K562 (cell line): ENCODE measurements around the gene KARS1. TPM values are rescaled to one million over a fixed set of nuclear protein-coding genes. Genes with fewer than 3 reads are reported as not detected.
A peak's percentile ranks its signal among the peaks of the same experiment; 100 is the strongest.

Experiments
- CHD1 ChIP-seq: fragments of 200-600 bp; sonication (generic); IDR thresholded peaks from one replicate; pipeline ENCODE4 v1.6.1; 2012; ENCODE audit warnings: mild to moderate bottlenecking, moderate library complexity, low read length, inconsistent platforms
- CLOCK ChIP-seq: fragments of 250-450 bp; sonication (Bioruptor Pico); IDR thresholded peaks from 2 replicates; pipeline ENCODE4 v1.4.0; 2020; ENCODE audit warnings: mild to moderate bottlenecking, moderate library complexity, borderline replicate concordance
- EP400 ChIP-seq: fragments of 450-650 bp; IDR thresholded peaks from 2 replicates; pipeline ENCODE4 v1.6.1; 2017; ENCODE audit warnings: antibody characterized with exemption, mild to moderate bottlenecking, moderate library complexity
- FOXM1 ChIP-seq, 2 experiments: fragments of 450-650 bp in 1 of 2; sonication (generic) in 1 of 2; formaldehyde crosslinking in 1 of 2; IDR thresholded peaks; 2 replicates each; pipeline versions ENCODE4 v1.6.1 to v1.9.0; 2017 to 2022; ENCODE audit warnings: low read depth in 2 of 2, mild to moderate bottlenecking in 2 of 2, missing genetic modification reagents in 1 of 2, moderate library complexity in 1 of 2
- FOXO4 ChIP-seq: fragments of 450-650 bp; formaldehyde crosslinking; IDR thresholded peaks from 2 replicates; pipeline ENCODE4 v1.4.0; 2020; ENCODE audit warnings: mild to moderate bottlenecking, moderate library complexity
- HBP1 ChIP-seq: fragments of 450-650 bp; formaldehyde crosslinking; IDR thresholded peaks from 2 replicates; pipeline ENCODE4 v1.4.0; 2022; ENCODE audit warnings: missing genetic modification characterization
- KAT7 ChIP-seq: sonication (generic); formaldehyde crosslinking; IDR thresholded peaks from 2 replicates; pipeline ENCODE4 v1.8.0; 2022; ENCODE audit warnings: missing genetic modification reagents, mild to moderate bottlenecking, borderline replicate concordance
- RBM22 ChIP-seq: fragments of 200-400 bp; formaldehyde crosslinking; IDR thresholded peaks from 2 replicates; pipeline ENCODE4 v1.6.1; 2018; ENCODE audit warnings: low read length, low read depth; ENCODE audit not compliant: poor library complexity, severe bottlenecking
- RCOR1 ChIP-seq, 2 experiments: IDR thresholded peaks; 2 replicates each; pipeline ENCODE4 v1.6.1; 2012; ENCODE audit warnings: low read depth in 2 of 2, low read length in 2 of 2, borderline replicate concordance in 1 of 2, improper control_type of control experiment in 1 of 2
- SP2 ChIP-seq: IDR thresholded peaks from 2 replicates; pipeline ENCODE4 v1.6.1; 2011; ENCODE audit warnings: mild to moderate bottlenecking, low read depth, low read length, moderate library complexity; ENCODE audit not compliant: poor library complexity, severe bottlenecking; ENCODE audit errors: extremely low read depth
- TFE3 ChIP-seq: fragments of 450-650 bp; formaldehyde crosslinking; IDR thresholded peaks from 2 replicates; pipeline ENCODE4 v1.4.0; 2020; ENCODE audit warnings: mild to moderate bottlenecking, mixed read lengths
- TOE1 ChIP-seq, 2 experiments: fragments of 450-650 bp in 1 of 2; sonication (generic) in 1 of 2; formaldehyde crosslinking in 1 of 2; IDR thresholded peaks; 2 replicates each; pipeline versions ENCODE4 v1.7.1 to v1.8.0; 2016 to 2022; ENCODE audit warnings: borderline replicate concordance in 2 of 2, mild to moderate bottlenecking in 2 of 2, antibody characterized with exemption in 1 of 2, inconsistent platforms in 1 of 2, low read depth in 1 of 2, missing genetic modification reagents in 1 of 2, moderate library complexity in 1 of 2
- YY1 ChIP-seq, 3 experiments: IDR thresholded peaks; 2 replicates each; pipeline ENCODE4 v1.6.1; 2011; ENCODE audit warnings: low read length in 2 of 3, mild to moderate bottlenecking in 2 of 3, moderate library complexity in 2 of 3, borderline replicate concordance in 1 of 3, control low read depth in 1 of 3, low read depth in 1 of 3; ENCODE audit not compliant: insufficient read depth in 3 of 3, insufficient replicate concordance in 2 of 3, control insufficient read depth in 1 of 3, insufficient read length in 1 of 3; ENCODE audit errors: extremely low read depth in 1 of 3
- ZNF133 ChIP-seq: fragments of 250-450 bp; sonication (Bioruptor Pico); IDR thresholded peaks from 2 replicates; pipeline ENCODE4 v1.4.0; 2020; ENCODE audit warnings: mild to moderate bottlenecking
- ZNF76 ChIP-seq: fragments of 250-450 bp; sonication (Bioruptor Pico); IDR thresholded peaks from 2 replicates; pipeline ENCODE4 v1.4.0; 2020; ENCODE audit warnings: mild to moderate bottlenecking, moderate library complexity, borderline replicate concordance
- polyA plus RNA-seq, 8 experiments: library from polyadenylated mRNA; depleted of rRNA in 4 of 8; stranded (reverse) in 5 of 8; unstranded in 3 of 8; fragments of >200 nt; fragmentation: Nextera tagmentation in 2 of 8; fragmentation: Illumina TruSeq in 1 of 8; extraction: Ambion mirVana in 2 of 8; extraction: Trizol in 1 of 8; gene quantifications; 2 replicates each; pipeline versions ENCODE4 v1.2.1 to v1.2.3, GENCODE V29; 2011 to 2014; ENCODE audit warnings: inconsistent platforms in 1 of 8, missing spikeins in 1 of 8
- total RNA-seq, 7 experiments: library from RNA; depleted of rRNA in 6 of 7; stranded (reverse); fragments of >200 nt in 6 of 7; fragmentation: Illumina TruSeq in 2 of 7; extraction: Trizol in 2 of 7; gene quantifications; 2 replicates each; pipeline versions ENCODE4 v1.2.1 to v1.2.3, GENCODE V29; 2011 to 2021; ENCODE audit warnings: low replicate concordance in 1 of 7

KARS1 gene
- total and polyA plus RNA-seq, 9 of the 15 experiments (the other 6 are each of a cell fraction or from before 2014, with no cell fraction given) = 223 to 386 (median 304) TPM

GRCh38 chr16:75647492-75648264, at the start of gene KARS1, which contains the start of gene TERF2IP (continued):
- TF ChIP-seq RCOR1 (IDR thresholded peaks at IDR 0.05; ENCODE audit: borderline replicate concordance in 1 of 2, low read depth in 2 of 2, low read length in 2 of 2) (peak in 1 of 2 experiments; percentile 15; a peak in 1 of 4 replicates), EP400 (peak; percentile 98), KAT7 (CRISPR knock-in tag) (peak; percentile 61; the same call in 1 of the 2 replicates), HBP1 (CRISPR knock-in tag) (no peak), SP2 (no peak), FOXO4 (no peak), CLOCK (no peak), RBM22 (no peak), YY1 (IDR thresholded peaks at IDR 0.05; ENCODE audit: borderline replicate concordance in 1 of 3, control insufficient read depth in 1 of 3, extremely low read depth in 1 of 3, insufficient read depth in 3 of 3, insufficient read length in 1 of 3, insufficient replicate concordance in 2 of 3, low read depth in 1 of 3, low read length in 2 of 3) (peak; percentile 80 to 97 (median 96)), ZNF76 (CRISPR knock-in tag) (no peak), FOXM1 (IDR thresholded peaks at IDR 0.05; ENCODE audit: low read depth) (no peak), FOXM1 (CRISPR knock-in tag; IDR thresholded peaks at IDR 0.05; ENCODE audit: low read depth) (peak; percentile 81), ZNF133 (CRISPR knock-in tag) (no peak), TFE3 (no peak), CHD1 (no peak), TOE1 (IDR thresholded peaks at IDR 0.05; ENCODE audit: borderline replicate concordance) (no peak), TOE1 (CRISPR knock-in tag; IDR thresholded peaks at IDR 0.05; ENCODE audit: borderline replicate concordance, low read depth) (no peak; the same call in 1 of the 2 replicates)
